ENCODE data around the gene ATP10B.

- TF ChIP-seq POLR2AphosphoS5 (IDR thresholded peaks at IDR 0.05; ENCODE audit: low read depth, low read length) (no peak), POLR2A (IDR thresholded peaks at IDR 0.05; ENCODE audit: low read depth, low read length) (no peak), TAF1 (IDR thresholded peaks at IDR 0.05; ENCODE audit: borderline replicate concordance, low read depth, low read length) (no peak)
These were observed 317.1 kb downstream of the ATP10B start for GRCh38 chr5:160534914-160535313.

Data from GM12892 (cell line).